ENCODE data around the gene ELOA. TPM values are rescaled to one million over a fixed set of nuclear protein-coding genes. Genes with fewer than 3 reads are reported as not detected.
"Not testable (repeated sequence)": the region's sequence is repeated elsewhere in the genome, so short reads cannot be mapped to it uniquely, and the experiment has no call there.

ELOA gene
- total RNA-seq, 3 donors from 2014 or later: 61.9 to 69.8 (median 67.1) TPM

- ATAC-seq: no peak
- H3K4me1 Mint-ChIP-seq (ENCODE audit: low read depth): peaks cover 18% of the 10 kb centered on the region
- no peak overlapping the region for H3K4me3 Mint-ChIP-seq
Observed at GRCh38 chr1:23752909-23753308, 9.6 kb downstream of the ELOA start.

GRCh38 chr1:23756676-23757075, 13.4 kb downstream of the ELOA start:
- peaks cover under 1% of the 10 kb centered on the region for H3K4me1 Mint-ChIP-seq (ENCODE audit: low read depth)
- no peaks in the 10 kb centered on the region for H3K27me3 Mint-ChIP-seq (ENCODE audit: low read depth)
- peaks cover 45% of the 10 kb centered on the region for H3K36me3 Mint-ChIP-seq (ENCODE audit: insufficient read depth)
- ATAC-seq (no peak), DNase-seq (no peak)
- no peak overlapping the region for H3K4me3 Mint-ChIP-seq
- no peaks in the 10 kb centered on the region for H3K9me3 Mint-ChIP-seq

More at GRCh38 chr1:23752909-23753308, 9.6 kb downstream of the ELOA start:
- Mint-ChIP-seq H3K27me3 (ENCODE audit: low read depth) (no peaks in the 10 kb centered on the region), H3K9me3 (no peaks in the 10 kb centered on the region), H3K36me3 (ENCODE audit: insufficient read depth) (peaks cover 44% of the 10 kb centered on the region)
- DNase-seq: no peak

- Mint-ChIP-seq H3K9me3 (no peaks in the 10 kb centered on the region), H3K4me3 (no peak overlapping the region), H3K36me3 (ENCODE audit: insufficient read depth) (peaks cover 48% of the 10 kb centered on the region), H3K4me1 (ENCODE audit: low read depth) (no peaks in the 10 kb centered on the region), H3K27me3 (ENCODE audit: low read depth) (no peaks in the 10 kb centered on the region)
- DNase-seq: no peak
- no peak for ATAC-seq
Observed at GRCh38 chr1:23757812-23758211, 14.5 kb downstream of the ELOA start.

GRCh38 chr1:23759277-23759676, 16.0 kb downstream of the ELOA start:
- H3K4me3 Mint-ChIP-seq: no peak overlapping the region
- peaks cover 36% of the 10 kb centered on the region for H3K36me3 Mint-ChIP-seq (ENCODE audit: insufficient read depth)
- no peaks in the 10 kb centered on the region for H3K9me3 Mint-ChIP-seq
- ATAC-seq: no peak
- no peak for DNase-seq
- no peaks in the 10 kb centered on the region for H3K27me3 Mint-ChIP-seq (ENCODE audit: low read depth)
- no peaks in the 10 kb centered on the region for H3K4me1 Mint-ChIP-seq (ENCODE audit: low read depth)

GRCh38 chr1:23763041-23763577, 19.8 kb downstream of the ELOA start:
- Mint-ChIP-seq H3K9me3 (no peaks in the 10 kb centered on the region), H3K4me3 (no peak overlapping the region), H3K36me3 (ENCODE audit: insufficient read depth) (peaks cover 25% of the 10 kb centered on the region), H3K4me1 (ENCODE audit: low read depth) (no peaks in the 10 kb centered on the region), H3K27me3 (ENCODE audit: low read depth) (no peaks in the 10 kb centered on the region)
- ATAC-seq (no peak), DNase-seq (no peak)

GRCh38 chr1:23768733-23769132, 25.5 kb downstream of the ELOA start:
- no peak for ATAC-seq
- peaks cover 2% of the 10 kb centered on the region for H3K4me1 Mint-ChIP-seq (ENCODE audit: low read depth)
- no peaks in the 10 kb centered on the region for H3K9me3 Mint-ChIP-seq
- H3K4me3 Mint-ChIP-seq: no peak overlapping the region
- no peaks in the 10 kb centered on the region for H3K27me3 Mint-ChIP-seq (ENCODE audit: low read depth)
- no peaks in the 10 kb centered on the region for H3K36me3 Mint-ChIP-seq (ENCODE audit: insufficient read depth)
- DNase-seq: no peak

DNA sequence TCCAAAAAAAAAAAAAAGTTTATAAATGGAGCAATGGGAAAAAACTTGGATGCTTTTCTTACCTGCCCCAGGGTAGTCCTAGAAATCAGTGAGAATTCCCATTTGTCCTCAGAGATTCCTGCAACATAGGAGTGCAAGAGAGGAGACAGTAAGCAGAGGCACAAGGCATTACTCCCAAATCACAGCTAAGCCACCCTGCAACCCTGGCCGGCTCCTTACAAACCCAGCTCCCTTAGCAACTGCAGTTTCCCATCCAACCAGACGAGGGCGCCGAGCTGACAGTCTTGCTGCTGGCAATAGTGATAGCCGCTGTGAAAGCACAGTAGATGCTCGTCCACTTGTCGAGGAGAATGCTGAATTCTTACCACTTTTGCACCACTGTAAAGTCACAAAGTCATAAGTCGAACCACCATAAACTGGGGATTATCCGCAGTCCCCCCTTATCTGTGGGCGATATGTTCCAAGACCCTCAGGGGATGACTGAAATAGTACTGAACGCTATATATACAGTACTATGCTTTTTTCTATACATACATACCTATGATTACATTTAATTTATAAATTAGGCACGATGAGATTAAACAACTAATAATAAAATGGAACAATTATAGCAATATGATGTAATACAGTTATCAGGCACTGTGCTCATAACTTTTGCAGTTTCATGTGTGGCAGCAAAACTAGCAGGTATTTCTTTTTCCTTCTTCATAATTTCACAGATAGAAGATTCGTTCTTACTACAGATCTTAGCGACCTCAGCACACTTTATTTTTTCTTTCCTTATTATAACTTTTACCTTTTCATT, 29.0 kb downstream of the ELOA start:
- ATAC-seq (peak; percentile 94 to 98), DNase-seq (peak; percentile 85)
- Mint-ChIP-seq H3K9me3 (no peaks in the 10 kb centered on the region), H3K27me3 (ENCODE audit: low read depth) (no peaks in the 10 kb centered on the region), H3K4me3 (no peak overlapping the region), H3K4me1 (ENCODE audit: low read depth) (peaks cover 12% of the 10 kb centered on the region), H3K36me3 (ENCODE audit: insufficient read depth) (no peaks in the 10 kb centered on the region)

DNA sequence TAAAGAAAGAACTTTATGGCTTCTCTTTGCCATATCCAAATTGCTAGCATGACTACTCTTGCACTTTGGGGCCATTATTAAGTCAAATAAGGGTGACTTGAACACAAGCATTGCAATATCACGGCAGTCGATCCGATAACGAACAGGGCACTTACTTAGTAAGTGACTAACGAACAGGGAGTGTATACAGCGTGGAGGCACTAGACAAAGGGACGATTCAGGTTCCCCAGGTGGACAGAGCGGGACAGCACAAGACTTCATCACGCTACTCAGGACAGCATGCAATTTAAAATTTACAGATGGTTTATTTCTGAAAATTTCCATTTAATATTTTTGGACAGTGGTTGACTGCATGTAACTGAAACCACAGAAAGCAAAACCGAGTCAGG, 29.6 kb downstream of the ELOA start:
- no peaks in the 10 kb centered on the region for H3K27me3 Mint-ChIP-seq (ENCODE audit: low read depth)
- no peak overlapping the region for H3K4me3 Mint-ChIP-seq
- ATAC-seq (no peak), DNase-seq (no peak)
- H3K36me3 Mint-ChIP-seq (ENCODE audit: insufficient read depth): no peaks in the 10 kb centered on the region
- H3K9me3 Mint-ChIP-seq: no peaks in the 10 kb centered on the region
- peaks cover 15% of the 10 kb centered on the region for H3K4me1 Mint-ChIP-seq (ENCODE audit: low read depth)

GRCh38 chr1:23774174-23774880, 31.1 kb downstream of the ELOA start:
- H3K4me1 Mint-ChIP-seq (ENCODE audit: low read depth): peaks cover 22% of the 10 kb centered on the region
- no peak for ATAC-seq
- H3K36me3 Mint-ChIP-seq (ENCODE audit: insufficient read depth): no peaks in the 10 kb centered on the region
- H3K9me3 Mint-ChIP-seq: no peaks in the 10 kb centered on the region
- DNase-seq: no peak
- no peaks in the 10 kb centered on the region for H3K27me3 Mint-ChIP-seq (ENCODE audit: low read depth)
- H3K4me3 Mint-ChIP-seq: no peak overlapping the region

- DNase-seq: no peak
- Mint-ChIP-seq H3K36me3 (ENCODE audit: insufficient read depth) (peaks cover 5% of the 10 kb centered on the region), H3K4me3 (no peak overlapping the region), H3K4me1 (ENCODE audit: low read depth) (peaks cover 34% of the 10 kb centered on the region), H3K27me3 (ENCODE audit: low read depth) (no peaks in the 10 kb centered on the region), H3K9me3 (no peaks in the 10 kb centered on the region)
- no peak for ATAC-seq
Observed at GRCh38 chr1:23776217-23776616, 32.9 kb downstream of the ELOA start.

DNA sequence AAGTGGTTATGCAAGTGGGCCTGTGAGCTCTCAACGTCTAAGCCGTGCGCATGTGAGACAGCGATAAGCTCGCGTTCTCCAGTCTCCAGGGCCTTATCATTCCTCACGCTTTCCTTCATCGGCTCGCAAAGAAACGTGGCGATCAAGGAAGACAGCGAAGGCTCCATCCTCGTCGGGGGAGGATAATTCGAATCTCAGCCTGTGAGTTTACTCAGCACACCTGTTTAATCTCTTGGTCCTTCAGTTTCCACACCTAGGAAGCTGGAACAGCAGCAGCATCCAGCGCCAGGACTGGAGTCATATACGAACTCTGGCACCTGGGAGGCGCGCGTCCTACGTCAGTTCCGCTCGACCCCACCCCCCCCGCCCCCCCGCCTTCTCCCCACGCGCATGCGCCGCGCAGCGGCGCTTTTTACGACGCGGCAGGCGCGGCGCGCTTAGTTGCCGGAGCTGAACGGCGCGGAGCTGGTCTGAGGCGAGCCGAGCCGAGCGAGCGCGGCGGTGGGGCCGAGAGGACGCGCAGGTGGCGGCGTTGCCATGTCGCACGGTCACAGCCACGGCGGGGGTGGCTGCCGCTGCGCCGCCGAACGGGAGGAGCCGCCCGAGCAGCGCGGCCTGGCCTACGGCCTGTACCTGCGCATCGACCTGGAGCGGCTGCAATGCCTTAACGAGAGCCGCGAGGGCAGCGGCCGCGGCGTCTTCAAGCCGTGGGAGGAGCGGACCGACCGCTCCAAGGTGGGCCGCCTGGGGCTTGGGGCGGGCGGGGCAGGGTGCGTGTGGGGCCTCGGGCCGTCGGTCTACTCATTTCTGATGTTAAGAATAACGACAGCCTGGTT, 34.9 kb downstream of the ELOA start, which contains the start of gene PITHD1:
TSS of gene PITHD1 (plus strand) at position 440 of the 836 bp plus-strand sequence. CDS start at position 538, 98 bp downstream.
- peaks cover 35% of the 10 kb centered on the region for H3K4me1 Mint-ChIP-seq (ENCODE audit: low read depth)
- ATAC-seq: peak; percentile 90 to 91
- H3K9me3 Mint-ChIP-seq: no peaks in the 10 kb centered on the region
- peaks cover 12% of the 10 kb centered on the region for H3K36me3 Mint-ChIP-seq (ENCODE audit: insufficient read depth)
- DNase-seq: peak; percentile 69
- H3K27me3 Mint-ChIP-seq (ENCODE audit: low read depth): no peaks in the 10 kb centered on the region
- H3K4me3 Mint-ChIP-seq: peak within 1 kb of the TSS; percentile 85

DNA sequence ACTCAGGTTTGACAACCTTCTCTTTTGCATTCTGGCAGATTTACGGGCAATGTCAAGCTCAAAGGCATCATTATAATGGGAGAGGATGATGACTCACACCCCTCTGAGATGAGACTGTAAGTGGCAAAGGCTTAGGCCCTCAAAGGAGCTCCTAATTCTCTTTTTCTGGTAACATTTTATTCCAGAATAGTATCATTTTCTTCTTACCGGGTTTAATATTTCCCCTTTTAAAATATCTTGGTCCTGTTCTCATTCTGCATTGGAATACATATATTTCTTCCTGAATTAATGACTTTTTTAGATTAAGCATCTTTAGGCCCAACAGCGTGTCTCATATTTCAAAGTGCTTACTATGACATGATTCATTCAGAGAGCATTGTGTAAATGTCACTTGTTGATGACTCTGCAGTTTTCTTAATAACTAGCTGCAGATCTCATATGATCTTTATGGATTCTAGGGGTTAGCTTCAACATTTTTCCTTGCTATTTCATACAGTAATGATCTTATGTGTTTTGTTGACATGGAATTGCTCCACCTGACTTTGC, 36.6 kb downstream of the ELOA start:
- Mint-ChIP-seq H3K4me1 (ENCODE audit: low read depth) (peaks cover 35% of the 10 kb centered on the region), H3K9me3 (no peaks in the 10 kb centered on the region), H3K27me3 (ENCODE audit: low read depth) (no peaks in the 10 kb centered on the region), H3K4me3 (peak overlapping the region; percentile 85), H3K36me3 (ENCODE audit: insufficient read depth) (peaks cover 15% of the 10 kb centered on the region)
- no peak for DNase-seq
- peak; percentile 24 to 25 for ATAC-seq

- H3K36me3 Mint-ChIP-seq (ENCODE audit: insufficient read depth): peaks cover 40% of the 10 kb centered on the region
- DNase-seq; ATAC-seq; H3K4me3 Mint-ChIP-seq; H3K27me3 Mint-ChIP-seq (ENCODE audit: low read depth); H3K9me3 Mint-ChIP-seq: not testable (repeated sequence)
- H3K4me1 Mint-ChIP-seq (ENCODE audit: low read depth): peaks cover 19% of the 10 kb centered on the region
Observed at GRCh38 chr1:23783141-23783540, 39.9 kb downstream of the ELOA start.

- peaks cover 10% of the 10 kb centered on the region for H3K4me1 Mint-ChIP-seq (ENCODE audit: low read depth)
Observed at GRCh38 chr1:23784846-23785245, 41.6 kb downstream of the ELOA start.

More at GRCh38 chr1:23784846-23785245, 41.6 kb downstream of the ELOA start:
- H3K4me3 Mint-ChIP-seq: no peak overlapping the region
- H3K9me3 Mint-ChIP-seq: no peaks in the 10 kb centered on the region
- no peak for ATAC-seq
- DNase-seq: no peak
- no peaks in the 10 kb centered on the region for H3K27me3 Mint-ChIP-seq (ENCODE audit: low read depth)
- peaks cover 40% of the 10 kb centered on the region for H3K36me3 Mint-ChIP-seq (ENCODE audit: insufficient read depth)
